ENCODE results near the gene ARCN1. TPM values are rescaled to one million over a fixed set of nuclear protein-coding genes. Genes with fewer than 3 reads are reported as not detected.

The ARCN1 gene
- total and polyA plus RNA-seq, 11 donors: 53.1 to 127 (median 99.6) TPM

- TF ChIP-seq POLR2A (IDR thresholded peaks at IDR 0.05): no peak
- TF ChIP-seq, protein P1, sequence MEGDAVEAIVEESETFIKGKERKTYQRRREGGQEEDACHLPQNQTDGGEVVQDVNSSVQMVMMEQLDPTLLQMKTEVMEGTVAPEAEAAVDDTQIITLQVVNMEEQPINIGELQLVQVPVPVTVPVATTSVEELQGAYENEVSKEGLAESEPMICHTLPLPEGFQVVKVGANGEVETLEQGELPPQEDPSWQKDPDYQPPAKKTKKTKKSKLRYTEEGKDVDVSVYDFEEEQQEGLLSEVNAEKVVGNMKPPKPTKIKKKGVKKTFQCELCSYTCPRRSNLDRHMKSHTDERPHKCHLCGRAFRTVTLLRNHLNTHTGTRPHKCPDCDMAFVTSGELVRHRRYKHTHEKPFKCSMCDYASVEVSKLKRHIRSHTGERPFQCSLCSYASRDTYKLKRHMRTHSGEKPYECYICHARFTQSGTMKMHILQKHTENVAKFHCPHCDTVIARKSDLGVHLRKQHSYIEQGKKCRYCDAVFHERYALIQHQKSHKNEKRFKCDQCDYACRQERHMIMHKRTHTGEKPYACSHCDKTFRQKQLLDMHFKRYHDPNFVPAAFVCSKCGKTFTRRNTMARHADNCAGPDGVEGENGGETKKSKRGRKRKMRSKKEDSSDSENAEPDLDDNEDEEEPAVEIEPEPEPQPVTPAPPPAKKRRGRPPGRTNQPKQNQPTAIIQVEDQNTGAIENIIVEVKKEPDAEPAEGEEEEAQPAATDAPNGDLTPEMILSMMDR (IDR thresholded peaks at IDR 0.05): no peak
- WGBS, 4 donors: 79 to 83% (median 80%) methylated on average over 9 of the region's 9 CpGs
- intact Hi-C loops (cut with DNase I): no loop called here
- Histone ChIP-seq H3K27ac (no peak overlapping the region), H3K36me3 (no peaks in the 10 kb centered on the region), H3K4me1 (peaks cover 0 to 17% (median 4%) of the 10 kb centered on the region in 12 donors), H3K4me3 (no peak overlapping the region), H3K27me3 (peaks cover 0 to 5% (median 0%) of the 10 kb centered on the region in 9 donors), H3K9me3 (no peaks in the 10 kb centered on the region)
- ATAC-seq (no peak), DNase-seq (no peak)
Observed at GRCh38 chr11:118535261-118535660, 36.9 kb upstream of the ARCN1 start.

- peaks cover 0 to 4% (median 0%) of the 10 kb centered on the region in 12 donors for H3K4me1 ChIP-seq
- H3K36me3 ChIP-seq: peaks cover 0 to 5% (median 0%) of the 10 kb centered on the region in 9 donors
- no peaks in the 10 kb centered on the region for H3K27me3 ChIP-seq
- intact Hi-C loops (cut with DNase I): no loop called here
- DNase-seq (no peak), ATAC-seq (no peak)
- TF ChIP-seq, protein P1 (IDR thresholded peaks at IDR 0.05): no peak
- no peak for TF ChIP-seq POLR2A (IDR thresholded peaks at IDR 0.05)
- 87 to 97% (median 96%) methylated on average over 5 of the region's 5 CpGs for WGBS, 4 donors
- H3K9me3 ChIP-seq: no peaks in the 10 kb centered on the region
- no peak overlapping the region for H3K4me3 ChIP-seq
- H3K27ac ChIP-seq: no peak overlapping the region
Observed at GRCh38 chr11:118536726-118537125, 35.5 kb upstream of the ARCN1 start.

DNA sequence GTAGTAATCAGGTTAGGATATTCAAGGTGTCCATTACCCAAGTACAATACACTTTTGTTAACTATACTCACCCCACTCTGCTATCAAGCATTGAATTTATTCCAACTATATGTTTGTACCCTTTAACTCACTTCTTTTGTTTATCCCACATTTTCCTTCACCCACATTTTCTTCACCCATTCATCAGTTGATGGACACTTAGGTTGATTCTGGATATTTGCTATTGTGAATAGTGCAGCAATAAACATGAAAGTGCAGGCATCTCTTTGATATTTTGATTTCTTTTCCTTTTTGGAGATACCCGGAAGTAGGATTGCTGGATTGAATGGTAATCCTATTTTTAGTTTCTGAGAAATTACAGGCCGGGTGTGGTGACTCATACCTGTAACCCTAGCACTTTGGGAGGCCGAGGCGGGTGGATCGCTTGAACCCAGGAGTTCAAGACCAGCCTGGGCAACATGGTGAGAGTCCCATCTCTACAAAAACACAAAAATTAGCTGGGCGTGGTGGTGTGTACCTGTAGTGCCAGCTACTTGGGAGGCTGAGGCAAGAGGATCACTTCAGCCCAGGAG, 34.7 kb upstream of the ARCN1 start:
- 81 to 91% (median 89%) methylated on average over 6 of the region's 6 CpGs for whole genome bisulfite sequencing, 4 donors
- Histone ChIP-seq H3K9me3 (no peaks in the 10 kb centered on the region), H3K27ac (no peak overlapping the region), H3K4me3 (no peak overlapping the region), H3K27me3 (no peaks in the 10 kb centered on the region), H3K36me3 (peaks cover 0 to 7% (median 0%) of the 10 kb centered on the region in 9 donors), H3K4me1 (no peaks in the 10 kb centered on the region)
- DNase-seq (no peak), ATAC-seq (no peak)
- TF ChIP-seq POLR2A (IDR thresholded peaks at IDR 0.05): no peak
- TF ChIP-seq, protein P1 (IDR thresholded peaks at IDR 0.05): no peak
- intact Hi-C loops (cut with DNase I): no loop called here

DNA sequence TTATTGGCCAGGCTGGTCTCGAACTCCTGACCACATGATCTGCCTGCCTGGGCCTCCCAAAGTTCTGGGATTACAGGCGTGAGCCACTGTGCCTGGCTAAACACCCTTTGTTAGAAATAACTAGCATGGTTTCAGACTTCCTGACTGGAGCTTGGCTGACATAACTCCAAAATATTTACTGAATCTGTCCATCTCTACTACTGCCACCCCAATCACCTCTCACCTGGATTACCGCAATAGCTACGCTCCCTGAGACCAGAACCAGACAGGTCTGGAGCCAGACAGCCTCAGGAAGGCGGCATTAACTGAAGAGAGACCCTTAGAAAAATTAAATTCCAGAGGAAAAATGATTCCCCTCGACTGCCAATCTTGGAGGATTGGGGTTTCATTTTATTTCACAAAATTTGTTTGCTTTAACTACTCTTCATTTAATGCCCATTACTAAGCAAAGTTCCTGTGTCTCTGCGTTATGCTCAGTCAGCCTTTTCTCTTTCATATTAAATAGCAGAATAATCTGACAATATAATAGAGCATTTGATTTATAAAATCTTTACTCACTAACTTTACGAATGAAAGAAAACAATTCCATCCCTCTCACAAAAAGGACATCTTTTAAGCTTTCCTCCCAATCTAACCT, 28.1 kb upstream of the ARCN1 start:
- Histone ChIP-seq H3K4me3 (no peak overlapping the region), H3K36me3 (peaks cover 0 to 65% (median 29%) of the 10 kb centered on the region in 9 donors), H3K27ac (no peak overlapping the region), H3K4me1 (no peaks in the 10 kb centered on the region), H3K9me3 (no peaks in the 10 kb centered on the region), H3K27me3 (no peaks in the 10 kb centered on the region)
- 94 to 96% (median 95%) methylated on average over 8 of the region's 8 CpGs for WGBS, 4 donors
- ATAC-seq: no peak
- no peak for TF ChIP-seq POLR2A (IDR thresholded peaks at IDR 0.05)
- TF ChIP-seq, protein P1 (IDR thresholded peaks at IDR 0.05): no peak
- no peak for DNase-seq
- intact Hi-C loops (cut with DNase I): no loop called here
